Endothelial cell of umbilical vein (primary cell): ENCODE data around the gene APOLD1. TPM values are rescaled to one million over a fixed set of nuclear protein-coding genes. Genes with fewer than 3 reads are reported as not detected.

ENCODE experiments used
- BruUV-seq: library from RNA; stranded (reverse); fragments of 400-500 nt; replicated peaks from 2 replicates; lab custom pipeline; 2021; lab: Mats Ljungman, UMichigan
- CTCF ChIA-PET: fragments of 300-600, 350-600 bp; sonication (Branson Sonifier 250); formaldehyde crosslinking; loops from one replicate; lab custom pipeline; 2021; ENCODE audit warnings: antibody characterized with exemption, inconsistent platforms; lab: Charles Lee
- POLR2A ChIA-PET: fragments of 300-600, 350-600 bp; sonication (Branson Sonifier 250); formaldehyde crosslinking; loops from one replicate; lab custom pipeline; 2021; ENCODE audit warnings: antibody characterized with exemption, inconsistent platforms; lab: Charles Lee
- DNase-seq: peaks from one replicate; pipeline ENCODE4 v3.0.0-alpha.2; 2011; ENCODE audit warnings: low read depth, low spot score
- FAIRE-seq: peaks from 2 replicates; lab custom pipeline; 2011; peaks lifted over from hg19 to GRCh38; lab: Jason Lieb, UNC
- H2AFZ ChIP-seq: 2 replicates; pipeline ENCODE4 v1.6.0; 2012; ENCODE audit warnings: low read depth, low read length, control low read depth, inconsistent platforms
- H3K27ac ChIP-seq: 2 replicates; pipeline ENCODE4 v1.5.1; 2011; ENCODE audit warnings: low read depth, mild to moderate bottlenecking, control low read depth, low read length, moderate library complexity; ENCODE audit not compliant: insufficient read depth
- H3K27me3 ChIP-seq, 2 experiments: 2 replicates each; pipeline versions ENCODE4 v1.6.0 to v1.6.1; 2011; ENCODE audit warnings: low read length in 2 of 2, mixed read lengths in 1 of 2; ENCODE audit not compliant: control insufficient read depth in 2 of 2, insufficient read depth in 2 of 2
- H3K36me3 ChIP-seq, 2 experiments: 2 replicates in 1 of 2; 3 replicates in 1 of 2; pipeline ENCODE4 v1.5.1; 2011; ENCODE audit warnings: low read length in 2 of 2, mild to moderate bottlenecking in 1 of 2, moderate library complexity in 1 of 2; ENCODE audit not compliant: control insufficient read depth in 2 of 2, insufficient read depth in 2 of 2; ENCODE audit errors: extremely low read depth in 1 of 2
- H3K4me1 ChIP-seq: 3 replicates; pipeline ENCODE4 v1.5.1; 2011; ENCODE audit warnings: mild to moderate bottlenecking, low read length; ENCODE audit not compliant: control insufficient read depth, insufficient read depth; ENCODE audit errors: extremely low read depth
- H3K4me2 ChIP-seq: 2 replicates; pipeline ENCODE4 v1.6.1; 2011; ENCODE audit warnings: low read length, control low read depth, mixed read lengths; ENCODE audit not compliant: insufficient read depth
- H3K4me3 ChIP-seq, 3 experiments: fragments of 200-600 bp in 1 of 3; sonication (generic), shearing (Covaris generic) in 1 of 3; replicated peaks in 1 of 3; 2 replicates each; pipeline ENCODE4 v1.5.1; 2011 to 2016; ENCODE audit warnings: control low read depth in 3 of 3, low read length in 3 of 3, mild to moderate bottlenecking in 2 of 3, inconsistent platforms in 1 of 3, low read depth in 1 of 3, moderate library complexity in 1 of 3; ENCODE audit not compliant: insufficient read depth in 1 of 3
- H3K79me2 ChIP-seq: 2 replicates; pipeline ENCODE4 v1.6.0; 2012; ENCODE audit warnings: low read length, inconsistent platforms; ENCODE audit not compliant: control insufficient read depth, insufficient read depth
- H3K9ac ChIP-seq: replicated peaks from 2 replicates; pipeline ENCODE3; 2011; ENCODE audit warnings: low read length, control low read depth; ENCODE audit not compliant: insufficient read depth; ENCODE audit errors: extremely low read depth
- H3K9me1 ChIP-seq: replicated peaks from 3 replicates; pipeline ENCODE4 v1.6.0; 2011; ENCODE audit warnings: mild to moderate bottlenecking, low read length; ENCODE audit not compliant: control insufficient read depth, insufficient read depth; ENCODE audit errors: extremely low read depth
- H3K9me3 ChIP-seq: replicated peaks from 2 replicates; pipeline ENCODE4 v1.5.1; 2012; ENCODE audit warnings: low read length, inconsistent platforms; ENCODE audit not compliant: control insufficient read depth, insufficient read depth
- H4K20me1 ChIP-seq: replicated peaks from 2 replicates; pipeline ENCODE3; 2011; ENCODE audit warnings: mild to moderate bottlenecking, low read length; ENCODE audit not compliant: control insufficient read depth, insufficient read depth; ENCODE audit errors: extremely low read depth
- EZH2 ChIP-seq: IDR thresholded peaks from 2 replicates; pipeline ENCODE4 v1.6.1; 2012; ENCODE audit warnings: borderline replicate concordance, low read depth, mild to moderate bottlenecking, moderate library complexity, low read length, inconsistent platforms; ENCODE audit not compliant: severe bottlenecking
- FOS ChIP-seq: IDR thresholded peaks from 2 replicates; pipeline ENCODE4 v1.6.1; 2011; ENCODE audit warnings: mild to moderate bottlenecking, low read length, moderate library complexity, borderline replicate concordance; ENCODE audit not compliant: insufficient read depth
- GATA2 ChIP-seq: IDR thresholded peaks from 2 replicates; pipeline ENCODE4 v1.7.0; 2011; ENCODE audit warnings: low read depth, mild to moderate bottlenecking, moderate library complexity, mixed read lengths, low read length; ENCODE audit not compliant: insufficient read length, insufficient read depth
- JUN ChIP-seq: IDR thresholded peaks from 2 replicates; pipeline ENCODE4 v1.6.1; 2011; ENCODE audit warnings: borderline replicate concordance, low read depth; ENCODE audit not compliant: insufficient read length, insufficient read depth
- MYC ChIP-seq: IDR thresholded peaks from one replicate; pipeline ENCODE4 v1.6.1; 2011; ENCODE audit warnings: mild to moderate bottlenecking, low read depth, low read length
- POLR2A ChIP-seq: IDR thresholded peaks from 2 replicates; pipeline ENCODE4 v1.6.1; 2012; ENCODE audit warnings: low read depth, mild to moderate bottlenecking, control low read depth, low read length
- POLR2AphosphoS5 ChIP-seq: IDR thresholded peaks from 2 replicates; pipeline ENCODE4 v1.6.1; 2012; ENCODE audit warnings: low read depth, mild to moderate bottlenecking, control low read depth, low read length, moderate library complexity; ENCODE audit not compliant: insufficient read depth
- dilution Hi-C: fragments of 300-500 bp; cut with MboI; formaldehyde crosslinking; loops from one replicate; pipeline ENCODE4 v1.15.0; 2019; ENCODE audit warnings: low sequenced_read_pairs; ENCODE audit not compliant: extremely low pct_ligation_motif_present
- intact Hi-C: fragments of 100-400 bp; cut with micrococcal nuclease; formaldehyde crosslinking; loops from one replicate; pipeline ENCODE4 v1.10.0; 2022
- polyA plus RNA-seq, 4 experiments: library from polyadenylated mRNA; depleted of rRNA in 3 of 4; stranded (reverse) in 3 of 4; unstranded in 1 of 4; fragments of >200 nt; gene quantifications; 2 replicates each; pipeline versions ENCODE4 v1.2.1 to v1.2.3, GENCODE V29; 2011 to 2012; ENCODE audit warnings: missing spikeins in 1 of 4
- total RNA-seq: library from RNA; stranded (reverse); gene quantifications from 2 replicates; pipeline ENCODE4 v1.2.3, GENCODE V29; 2021
- TF ChIP-seq, protein P1 (sequence below): IDR thresholded peaks from 2 replicates; pipeline ENCODE4 v1.6.1; 2011; ENCODE audit not compliant: insufficient read depth, insufficient read length
- TF ChIP-seq, protein P2 (sequence below), 2 donors: IDR thresholded peaks; 1 replicate in 1 of 2; 2 replicates in 1 of 2; pipeline ENCODE4 v1.5.1; 2011; ENCODE audit warnings: low read length in 2 of 2, mild to moderate bottlenecking in 2 of 2, moderate library complexity in 2 of 2, control low read depth in 1 of 2, inconsistent platforms in 1 of 2, low read depth in 1 of 2; ENCODE audit not compliant: insufficient read depth in 1 of 2; ENCODE audit errors: extremely low read depth in 1 of 2

Gene APOLD1
- total and polyA plus RNA-seq, 2 donors (not counting 3 experiments of a cell fraction or from before 2014, with no cell fraction given): 3.7 to 6.0 TPM

DNA sequence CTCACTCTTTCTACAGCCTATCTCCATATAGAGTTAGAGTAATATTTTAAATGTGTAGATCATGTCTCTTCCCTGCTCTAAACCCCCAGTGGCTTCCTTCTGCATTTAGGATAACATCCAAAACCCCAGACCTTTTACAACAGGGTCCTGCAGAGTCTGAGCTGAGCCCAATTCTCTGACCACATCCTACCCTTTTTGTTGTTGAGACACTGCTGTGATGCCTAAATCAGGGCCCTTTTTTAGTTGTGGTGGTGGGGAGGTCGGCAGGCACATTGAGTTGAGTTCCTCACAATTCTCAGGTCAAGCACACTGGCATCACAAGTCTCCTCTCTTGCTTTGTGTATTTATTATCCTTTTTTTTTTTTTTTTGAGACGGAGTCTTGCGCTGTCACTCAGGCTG lies 25.9 kb downstream of the APOLD1 start:
- CTCF ChIA-PET: interaction anchor here (1.8 kb wide), 1 partner anchor 165 kb away, joined by 5 read pairs; no protein-coding TSS in a partner anchor
- peaks cover 38% of the 10 kb centered on the region for H3K4me1 ChIP-seq
- FAIRE-seq: no peak

More for the DNA sequence above, 25.9 kb downstream of the APOLD1 start:
- TF ChIP-seq GATA2 (no peak), POLR2A (no peak), POLR2AphosphoS5 (no peak), FOS (no peak), JUN (no peak), MYC (no peak), EZH2 (no peak)
- TF ChIP-seq, protein P1, sequence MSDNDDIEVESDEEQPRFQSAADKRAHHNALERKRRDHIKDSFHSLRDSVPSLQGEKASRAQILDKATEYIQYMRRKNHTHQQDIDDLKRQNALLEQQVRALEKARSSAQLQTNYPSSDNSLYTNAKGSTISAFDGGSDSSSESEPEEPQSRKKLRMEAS: no peak
- TF ChIP-seq, protein P2, sequence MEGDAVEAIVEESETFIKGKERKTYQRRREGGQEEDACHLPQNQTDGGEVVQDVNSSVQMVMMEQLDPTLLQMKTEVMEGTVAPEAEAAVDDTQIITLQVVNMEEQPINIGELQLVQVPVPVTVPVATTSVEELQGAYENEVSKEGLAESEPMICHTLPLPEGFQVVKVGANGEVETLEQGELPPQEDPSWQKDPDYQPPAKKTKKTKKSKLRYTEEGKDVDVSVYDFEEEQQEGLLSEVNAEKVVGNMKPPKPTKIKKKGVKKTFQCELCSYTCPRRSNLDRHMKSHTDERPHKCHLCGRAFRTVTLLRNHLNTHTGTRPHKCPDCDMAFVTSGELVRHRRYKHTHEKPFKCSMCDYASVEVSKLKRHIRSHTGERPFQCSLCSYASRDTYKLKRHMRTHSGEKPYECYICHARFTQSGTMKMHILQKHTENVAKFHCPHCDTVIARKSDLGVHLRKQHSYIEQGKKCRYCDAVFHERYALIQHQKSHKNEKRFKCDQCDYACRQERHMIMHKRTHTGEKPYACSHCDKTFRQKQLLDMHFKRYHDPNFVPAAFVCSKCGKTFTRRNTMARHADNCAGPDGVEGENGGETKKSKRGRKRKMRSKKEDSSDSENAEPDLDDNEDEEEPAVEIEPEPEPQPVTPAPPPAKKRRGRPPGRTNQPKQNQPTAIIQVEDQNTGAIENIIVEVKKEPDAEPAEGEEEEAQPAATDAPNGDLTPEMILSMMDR (IDR thresholded peaks at IDR 0.05; ENCODE audit: extremely low read depth in 1 of 2, insufficient read depth in 1 of 2, low read depth in 1 of 2, low read length in 2 of 2): no peak
- Histone ChIP-seq H3K9me1 (no peaks in the 10 kb centered on the region), H3K79me2 (peaks cover 32% of the 10 kb centered on the region), H4K20me1 (no peaks in the 10 kb centered on the region), H3K9ac (no peak overlapping the region), H3K4me3 (no peak overlapping the region), H3K9me3 (no peaks in the 10 kb centered on the region), H3K27me3 (no peaks in the 10 kb centered on the region), H3K4me2 (no peak overlapping the region), H3K27ac (no peak overlapping the region), H3K36me3 (no peaks in the 10 kb centered on the region), H2AFZ (no peak overlapping the region)
- intact Hi-C loops: no loop called here
- POLR2A ChIA-PET: no interaction called here
- no peak for DNase-seq
- BruUV-seq: no TSS peak
- dilution Hi-C loops: no loop called here
